Psoas muscle (tissue), 8 donors: ENCODE data around the gene C1QTNF4. TPM values are rescaled to one million over a fixed set of nuclear protein-coding genes. Genes with fewer than 3 reads are reported as not detected.

ENCODE experiments used
- ATAC-seq, 4 donors: fragments of 200-7000 bp; cut with Tn5 transposase; one replicate each; pipeline ENCODE4 v1.9.1; 2020; ENCODE audit warnings: moderate library complexity in 3 of 4, mild to moderate bottlenecking in 2 of 4
- DNase-seq, 2 donors: peaks; one replicate each; pipeline ENCODE4 v3.0.0-alpha.2; 2020
- H3K27ac ChIP-seq: fragments of 200-600 bp; one replicate; pipeline ENCODE4 v1.8.0; 2022
- H3K27me3 ChIP-seq, 3 donors: fragments of 200-600 bp in 1 of 3; one replicate each; pipeline versions ENCODE4 v1.6.1 to v1.8.0; 2013 to 2022; ENCODE audit warnings: low read length in 2 of 3, mild to moderate bottlenecking in 2 of 3, moderate library complexity in 1 of 3; ENCODE audit not compliant: insufficient read depth in 3 of 3
- H3K36me3 ChIP-seq, 2 donors: fragments of 200-600 bp in 1 of 2; one replicate each; pipeline versions ENCODE4 v1.6.1 to v1.8.0; 2013 to 2022; ENCODE audit warnings: low read depth in 1 of 2, mild to moderate bottlenecking in 1 of 2, moderate library complexity in 1 of 2; ENCODE audit not compliant: insufficient read depth in 1 of 2
- H3K4me1 ChIP-seq: fragments of 200-600 bp; one replicate; pipeline ENCODE4 v1.8.0; 2022
- H3K4me3 ChIP-seq: fragments of 200-600 bp; one replicate; pipeline ENCODE4 v1.8.0; 2022; ENCODE audit warnings: mild to moderate bottlenecking
- H3K9me3 ChIP-seq: fragments of 200-600 bp; one replicate; pipeline ENCODE4 v1.8.0; 2022
- WGBS, 3 donors: extraction: QIAGEN DNeasy Blood & Tissue Kit; methylation state at CpG; one replicate each; pipeline versions ENCODE4 v1.1.6 to v1.1.7; 2013; 5-methylcytosine and 5-hydroxymethylcytosine counted together
- intact Hi-C, 2 donors: fragments of 100-400 bp; cut with DNase I; formaldehyde crosslinking; loops; one replicate each; pipeline versions ENCODE4 v1.11.0 to v1.14.2; 2022
- polyA plus RNA-seq, 3 donors: library from polyadenylated mRNA; stranded (reverse); fragments of 200-250 nt; gene quantifications; one replicate each; pipeline ENCODE4 v1.2.3, GENCODE V29; 2013
- total RNA-seq, 4 donors: library from RNA; stranded (reverse); fragmentation: NEBNext Ultra II Directional in 2 of 4; extraction: Animal tissue kit (Norgen Biotek cat#: 25700) in 2 of 4; gene quantifications; one replicate each; pipeline versions ENCODE4 v1.2.1 to v1.2.4, GENCODE V29; 2021 to 2023
- TF ChIP-seq, protein P1 (sequence below): fragments of 200-600 bp; IDR thresholded peaks from one replicate; pipeline ENCODE4 v1.8.0; 2022; ENCODE audit warnings: antibody characterized with exemption
- donor health status: healthy with polysubstance abuse.
- donor health status: DM: no; HTN: no; CAD: no; lungs with moderate emphysema.
- donor health status: Bipolar disorder and iron deficiency.
- donor health status: healthy.
- donor health status: DM: yes; HTN: yes; CAD: no.
- donor health status: DM: no; HTN: no; CAD: no.
- donor health status: DM: no; HTN: no; CAD: no.
- donor health status: DM: yes; HTN: yes; CAD: no.

The C1QTNF4 gene
- total and polyA plus RNA-seq, 7 donors, result 0.19 to 0.70 (median 0.33) TPM; not detected in 1

DNA sequence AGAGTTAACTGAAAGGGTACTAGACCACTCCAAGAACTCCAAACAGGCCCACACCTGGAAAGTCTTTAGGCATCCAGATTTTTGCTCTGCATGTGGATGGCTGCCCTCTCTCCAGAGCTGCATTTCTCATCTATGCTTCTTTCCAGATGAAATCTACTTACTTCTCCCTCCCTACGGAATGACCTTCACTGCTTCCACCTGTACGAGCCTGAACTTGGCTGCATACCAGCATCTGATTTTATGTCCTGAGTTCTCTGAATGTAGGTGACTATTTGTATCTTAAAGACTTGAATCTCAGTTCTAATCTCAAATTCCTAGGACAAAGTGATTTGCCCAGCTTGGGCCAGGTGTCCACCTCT, 54.6 kb downstream of the C1QTNF4 start:
- intact Hi-C loops, result no loop called here
- DNase-seq (no peak), ATAC-seq (no peak)
- Histone ChIP-seq H3K36me3 (peaks cover 0 to 7% of the 10 kb centered on the region in 2 donors), H3K27me3 (no peaks in the 10 kb centered on the region), H3K9me3 (no peaks in the 10 kb centered on the region), H3K4me3 (peak overlapping the region; percentile 9), H3K27ac (peak overlapping the region; percentile 64), H3K4me1 (peaks cover 74% of the 10 kb centered on the region)
- 12 to 26% (median 15%) methylated on average over 2 of the region's 2 CpGs for whole genome bisulfite sequencing, 3 donors
- TF ChIP-seq, protein P1, sequence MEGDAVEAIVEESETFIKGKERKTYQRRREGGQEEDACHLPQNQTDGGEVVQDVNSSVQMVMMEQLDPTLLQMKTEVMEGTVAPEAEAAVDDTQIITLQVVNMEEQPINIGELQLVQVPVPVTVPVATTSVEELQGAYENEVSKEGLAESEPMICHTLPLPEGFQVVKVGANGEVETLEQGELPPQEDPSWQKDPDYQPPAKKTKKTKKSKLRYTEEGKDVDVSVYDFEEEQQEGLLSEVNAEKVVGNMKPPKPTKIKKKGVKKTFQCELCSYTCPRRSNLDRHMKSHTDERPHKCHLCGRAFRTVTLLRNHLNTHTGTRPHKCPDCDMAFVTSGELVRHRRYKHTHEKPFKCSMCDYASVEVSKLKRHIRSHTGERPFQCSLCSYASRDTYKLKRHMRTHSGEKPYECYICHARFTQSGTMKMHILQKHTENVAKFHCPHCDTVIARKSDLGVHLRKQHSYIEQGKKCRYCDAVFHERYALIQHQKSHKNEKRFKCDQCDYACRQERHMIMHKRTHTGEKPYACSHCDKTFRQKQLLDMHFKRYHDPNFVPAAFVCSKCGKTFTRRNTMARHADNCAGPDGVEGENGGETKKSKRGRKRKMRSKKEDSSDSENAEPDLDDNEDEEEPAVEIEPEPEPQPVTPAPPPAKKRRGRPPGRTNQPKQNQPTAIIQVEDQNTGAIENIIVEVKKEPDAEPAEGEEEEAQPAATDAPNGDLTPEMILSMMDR, result no peak

Other genes starting within 250 kb of the C1QTNF4 start
- gene MYBPC3, start 241.7 kb downstream of the C1QTNF4 start, total RNA-seq, result 1 to 10 TPM in 1 of 4 donors, under 1 TPM in 3; 0.44 to 1.3 (median 0.69) TPM
- under 1 TPM; 0.01 to 0.13 (median 0.07) TPM for gene MYBPC3, start 241.7 kb downstream of the C1QTNF4 start, polyA plus RNA-seq
- 1 to 10 TPM; 3.6 to 8.3 (median 5.6) TPM for gene SPI1, start 215.9 kb downstream of the C1QTNF4 start, total RNA-seq
- gene SPI1, start 215.9 kb downstream of the C1QTNF4 start, polyA plus RNA-seq, result 1 to 10 TPM; 1.6 to 3.5 (median 3.1) TPM
- gene SLC39A13, start 185.8 kb downstream of the C1QTNF4 start, total RNA-seq, result 10 to 100 TPM; 14.7 to 26.9 (median 19.9) TPM
- gene SLC39A13, start 185.8 kb downstream of the C1QTNF4 start, polyA plus RNA-seq, result 10 to 100 TPM; 27.0 to 35.3 (median 29.1) TPM
- 100 to 1,000 TPM; 141 to 255 (median 191) TPM for gene PSMC3, start 168.0 kb downstream of the C1QTNF4 start, total RNA-seq
- 100 to 1,000 TPM; 300 to 346 (median 316) TPM for gene PSMC3, start 168.0 kb downstream of the C1QTNF4 start, polyA plus RNA-seq
- 10 to 100 TPM; 47.5 to 90.6 (median 59.5) TPM for gene RAPSN, start 145.3 kb downstream of the C1QTNF4 start, total RNA-seq
- gene RAPSN, start 145.3 kb downstream of the C1QTNF4 start, polyA plus RNA-seq, result 10 to 100 TPM; 37.6 to 79.3 (median 50.0) TPM
- gene CELF1, start 41.3 kb downstream of the C1QTNF4 start, total RNA-seq, result 100 to 1,000 TPM in 3 of 4 donors, 10 to 100 TPM in 1; 79.0 to 193 (median 140) TPM
- gene CELF1, start 41.3 kb downstream of the C1QTNF4 start, polyA plus RNA-seq, result 100 to 1,000 TPM in 1 of 3 donors, 10 to 100 TPM in 2; 40.1 to 112 (median 92.5) TPM
- 10 to 100 TPM; 20.9 to 37.8 (median 27.0) TPM for gene PTPMT1, start 28.8 kb downstream of the C1QTNF4 start, total RNA-seq
- 10 to 100 TPM; 34.5 to 40.3 (median 38.7) TPM for gene PTPMT1, start 28.8 kb downstream of the C1QTNF4 start, polyA plus RNA-seq
- 10 to 100 TPM; 14.4 to 19.7 (median 17.2) TPM for gene KBTBD4, start 15.4 kb downstream of the C1QTNF4 start, total RNA-seq
- 10 to 100 TPM; 12.0 to 23.1 (median 19.1) TPM for gene KBTBD4, start 15.4 kb downstream of the C1QTNF4 start, polyA plus RNA-seq
- 100 to 1,000 TPM; 160 to 285 (median 188) TPM for gene NDUFS3, start 15.3 kb downstream of the C1QTNF4 start, total RNA-seq
- gene NDUFS3, start 15.3 kb downstream of the C1QTNF4 start, polyA plus RNA-seq, result 100 to 1,000 TPM; 225 to 528 (median 317) TPM
- gene FAM180B, start 7.7 kb downstream of the C1QTNF4 start, total RNA-seq, result under 1 TPM in 2 of 4 donors, not detected in 2; 0.15 to 0.26 TPM
- under 1 TPM; 0.04 to 0.51 (median 0.08) TPM for gene FAM180B, start 7.7 kb downstream of the C1QTNF4 start, polyA plus RNA-seq
- 100 to 1,000 TPM in 2 of 4 donors, 10 to 100 TPM in 2; 75.2 to 147 (median 100) TPM for gene MTCH2, start 48.1 kb upstream of the C1QTNF4 start, total RNA-seq
- 100 to 1,000 TPM in 2 of 3 donors, 10 to 100 TPM in 1; 85.4 to 152 (median 108) TPM for gene MTCH2, start 48.1 kb upstream of the C1QTNF4 start, polyA plus RNA-seq
- under 1 TPM in 3 of 4 donors, not detected in 1; 0.15 to 0.76 (median 0.22) TPM for gene AGBL2, start 121.0 kb upstream of the C1QTNF4 start, total RNA-seq
- gene AGBL2, start 121.0 kb upstream of the C1QTNF4 start, polyA plus RNA-seq, result under 1 TPM in 2 of 3 donors, not detected in 1; 0.04 to 0.10 TPM
- 10 to 100 TPM; 27.1 to 40.5 (median 33.9) TPM for gene FNBP4, start 172.9 kb upstream of the C1QTNF4 start, total RNA-seq
- gene FNBP4, start 172.9 kb upstream of the C1QTNF4 start, polyA plus RNA-seq, result 10 to 100 TPM; 14.9 to 58.8 (median 35.3) TPM